GM23338 (cell line): ENCODE measurements around the gene SND1. TPM values are rescaled to one million over a fixed set of nuclear protein-coding genes. Genes with fewer than 3 reads are reported as not detected.

Experiments
- ATAC-seq: fragments of 200-7000 bp; cut with Tn5 transposase; 3 replicates; pipeline ENCODE4 v1.9.1; 2020
- DNase-seq: peaks from one replicate; pipeline ENCODE4 v3.0.0-alpha.2; 2015; ENCODE audit warnings: low spot score
- H2AFZ ChIP-seq: fragments of 200-600 bp; sonication (generic); 2 replicates; pipeline ENCODE4 v1.8.0; 2016; ENCODE audit warnings: antibody characterized with exemption, mild to moderate bottlenecking, moderate library complexity
- H3F3A ChIP-seq: fragments of 200-600 bp; sonication (generic); replicated peaks from 2 replicates; pipeline ENCODE4 v1.8.0; 2017; ENCODE audit warnings: antibody characterized with exemption, mixed run types, low read depth
- H3K27ac ChIP-seq: fragments of 200-600 bp; sonication (generic); 2 replicates; pipeline ENCODE4 v1.6.1; 2016; ENCODE audit warnings: low read depth
- H3K27me3 ChIP-seq: fragments of 200-600 bp; sonication (generic); 2 replicates; pipeline ENCODE4 v1.8.0; 2016; ENCODE audit warnings: mild to moderate bottlenecking, mixed run types, moderate library complexity; ENCODE audit not compliant: insufficient read depth
- H3K36me3 ChIP-seq: fragments of 200-600 bp; sonication (generic); 2 replicates; pipeline ENCODE4 v1.8.0; 2016; ENCODE audit warnings: mild to moderate bottlenecking; ENCODE audit not compliant: insufficient read depth
- H3K4me1 ChIP-seq: fragments of 200-600 bp; sonication (generic); 2 replicates; pipeline ENCODE4 v1.8.0; 2016; ENCODE audit warnings: mild to moderate bottlenecking, moderate library complexity; ENCODE audit not compliant: insufficient read depth
- H3K4me2 ChIP-seq: fragments of 200-600 bp; sonication (generic); 2 replicates; pipeline ENCODE4 v1.7.1; 2017; ENCODE audit warnings: mixed run types
- H3K4me3 ChIP-seq: fragments of 200-600 bp; sonication (generic); 2 replicates; pipeline ENCODE4 v1.6.1; 2016; ENCODE audit warnings: mixed run types
- H3K79me2 ChIP-seq: fragments of 200-600 bp; sonication (generic); replicated peaks from 2 replicates; pipeline ENCODE4 v1.8.0; 2017; ENCODE audit warnings: mild to moderate bottlenecking; ENCODE audit not compliant: insufficient read depth
- H3K9me2 ChIP-seq: fragments of 200-600 bp; sonication (generic); 2 replicates; pipeline ENCODE4 v1.8.0; 2017; ENCODE audit not compliant: insufficient read depth
- H4K20me1 ChIP-seq: fragments of 200-600 bp; sonication (generic); replicated peaks from 2 replicates; pipeline ENCODE4 v1.8.0; 2017; ENCODE audit warnings: mild to moderate bottlenecking; ENCODE audit not compliant: insufficient read depth
- H3K27ac Mint-ChIP-seq: 2 replicates; pipeline ENCODE4 v1.8.0; 2020; ENCODE audit warnings: inconsistent platforms, mild to moderate bottlenecking, moderate library complexity, mixed read lengths
- H3K27me3 Mint-ChIP-seq: 3 replicates; pipeline ENCODE4 v1.8.0; 2022; ENCODE audit warnings: low read depth, mild to moderate bottlenecking, moderate library complexity, mixed read lengths, inconsistent platforms; ENCODE audit not compliant: insufficient read depth, poor library complexity
- H3K36me3 Mint-ChIP-seq: 3 replicates; pipeline ENCODE4 v1.8.0; 2021; ENCODE audit warnings: low read depth, mild to moderate bottlenecking, inconsistent platforms, moderate library complexity, mixed read lengths
- H3K4me1 Mint-ChIP-seq: 3 replicates; pipeline ENCODE4 v1.8.0; 2020; ENCODE audit warnings: mild to moderate bottlenecking, inconsistent platforms, mixed read lengths
- H3K4me3 Mint-ChIP-seq: 3 replicates; pipeline ENCODE4 v1.8.0; 2021; ENCODE audit warnings: moderate library complexity, mild to moderate bottlenecking, inconsistent platforms, mixed read lengths
- H3K9me3 Mint-ChIP-seq: 3 replicates; pipeline ENCODE4 v1.8.0; 2020; ENCODE audit warnings: moderate library complexity, mild to moderate bottlenecking, inconsistent platforms, mixed read lengths
- CREB1 ChIP-seq: fragments of 250-450 bp; sonication (Bioruptor Pico); IDR thresholded peaks from 2 replicates; pipeline ENCODE4 v1.5.0; 2020; ENCODE audit warnings: low read depth, mild to moderate bottlenecking, moderate library complexity
- EZH2 ChIP-seq: fragments of 200-600 bp; sonication (generic); IDR thresholded peaks from one replicate; pipeline ENCODE4 v1.8.0; 2017; ENCODE audit warnings: antibody characterized with exemption, mild to moderate bottlenecking, low read depth; ENCODE audit not compliant: unreplicated experiment
- EZH2phosphoT487 ChIP-seq: fragments of 200-600 bp; sonication (generic); IDR thresholded peaks from one replicate; pipeline ENCODE4 v1.8.1; 2018; ENCODE audit warnings: antibody characterized with exemption; ENCODE audit not compliant: unreplicated experiment
- JUNB ChIP-seq: IDR thresholded peaks from one replicate; pipeline ENCODE4 v1.6.1; 2016; ENCODE audit warnings: antibody characterized with exemption; ENCODE audit not compliant: unreplicated experiment
- NANOG ChIP-seq: IDR thresholded peaks from 2 replicates; pipeline ENCODE4 v1.6.1; 2016; ENCODE audit warnings: antibody characterized with exemption, borderline replicate concordance
- POLR2AphosphoS5 ChIP-seq: IDR thresholded peaks from 2 replicates; pipeline ENCODE4 v1.6.1; 2016; ENCODE audit warnings: antibody characterized with exemption, low read depth
- REST ChIP-seq: IDR thresholded peaks from one replicate; pipeline ENCODE4 v1.6.1; 2018; ENCODE audit warnings: antibody characterized with exemption; ENCODE audit not compliant: unreplicated experiment
- STAT1 ChIP-seq: IDR thresholded peaks from one replicate; pipeline ENCODE4 v1.6.1; 2016; ENCODE audit warnings: antibody characterized with exemption; ENCODE audit not compliant: unreplicated experiment
- ZNF114 ChIP-seq: fragments of 250-450 bp; sonication (Bioruptor Pico); IDR thresholded peaks from 2 replicates; pipeline ENCODE4 v1.5.0; 2020; ENCODE audit warnings: mild to moderate bottlenecking, moderate library complexity
- ZNF331 ChIP-seq: fragments of 250-450 bp; sonication (Bioruptor Pico); IDR thresholded peaks from 2 replicates; pipeline ENCODE4 v1.5.0; 2020; ENCODE audit warnings: low read depth, mild to moderate bottlenecking, moderate library complexity
- ZNF462 ChIP-seq: fragments of 250-450 bp; sonication (Bioruptor Pico); IDR thresholded peaks from 2 replicates; pipeline ENCODE4 v1.5.0; 2020; ENCODE audit warnings: mild to moderate bottlenecking, moderate library complexity
- polyA plus RNA-seq: library from polyadenylated mRNA; unstranded; fragments of >200 nt; fragmentation: Nextera tagmentation; extraction: Ambion mirVana; gene quantifications from 2 replicates; pipeline ENCODE4 v1.2.1, GENCODE V29; 2016
- total RNA-seq: library from RNA; depleted of rRNA; stranded (reverse); fragments of >200 nt; shearing (Covaris generic); gene quantifications from 2 replicates; pipeline ENCODE4 v1.2.3, GENCODE V29; 2014
- TF ChIP-seq, protein P1 (sequence below), 2 experiments: fragments of 200-600 bp in 1 of 2; sonication (generic) in 1 of 2; conservative IDR thresholded peaks; 2 replicates each; pipeline versions ENCODE4 v1.5.1 to v1.6.1; 2016 to 2017; ENCODE audit warnings: antibody characterized with exemption in 2 of 2, low read depth in 2 of 2, mild to moderate bottlenecking in 2 of 2, moderate library complexity in 1 of 2
- TF ChIP-seq, protein P2 (sequence below): IDR thresholded peaks from 2 replicates; pipeline ENCODE4 v1.6.1; 2016; ENCODE audit warnings: antibody characterized with exemption

Gene SND1
- total and polyA plus RNA-seq, 2 experiments from 2014 or later = 107 to 254 TPM

- Histone ChIP-seq H3K4me3 (no peak overlapping the region), H2AFZ (no peak overlapping the region), H3K36me3 (no peaks in the 10 kb centered on the region), H3K27ac (no peak overlapping the region), H4K20me1 (no peaks in the 10 kb centered on the region), H3K4me1 (peaks cover 11% of the 10 kb centered on the region; the same call in 1 of the 2 replicates), H3K9me2 (no peaks in the 10 kb centered on the region), H3K4me2 (no peak overlapping the region), H3F3A (no peaks in the 10 kb centered on the region), H3K79me2 (no peaks in the 10 kb centered on the region), H3K27me3 (peaks cover 62% of the 10 kb centered on the region)
- TF ChIP-seq NANOG = no peak
- no peak for TF ChIP-seq POLR2AphosphoS5
- no peak for TF ChIP-seq ZNF114 (CRISPR knock-in tag)
- no peak for TF ChIP-seq CREB1 (CRISPR knock-in tag)
- no peak for TF ChIP-seq EZH2
- TF ChIP-seq, protein P1, sequence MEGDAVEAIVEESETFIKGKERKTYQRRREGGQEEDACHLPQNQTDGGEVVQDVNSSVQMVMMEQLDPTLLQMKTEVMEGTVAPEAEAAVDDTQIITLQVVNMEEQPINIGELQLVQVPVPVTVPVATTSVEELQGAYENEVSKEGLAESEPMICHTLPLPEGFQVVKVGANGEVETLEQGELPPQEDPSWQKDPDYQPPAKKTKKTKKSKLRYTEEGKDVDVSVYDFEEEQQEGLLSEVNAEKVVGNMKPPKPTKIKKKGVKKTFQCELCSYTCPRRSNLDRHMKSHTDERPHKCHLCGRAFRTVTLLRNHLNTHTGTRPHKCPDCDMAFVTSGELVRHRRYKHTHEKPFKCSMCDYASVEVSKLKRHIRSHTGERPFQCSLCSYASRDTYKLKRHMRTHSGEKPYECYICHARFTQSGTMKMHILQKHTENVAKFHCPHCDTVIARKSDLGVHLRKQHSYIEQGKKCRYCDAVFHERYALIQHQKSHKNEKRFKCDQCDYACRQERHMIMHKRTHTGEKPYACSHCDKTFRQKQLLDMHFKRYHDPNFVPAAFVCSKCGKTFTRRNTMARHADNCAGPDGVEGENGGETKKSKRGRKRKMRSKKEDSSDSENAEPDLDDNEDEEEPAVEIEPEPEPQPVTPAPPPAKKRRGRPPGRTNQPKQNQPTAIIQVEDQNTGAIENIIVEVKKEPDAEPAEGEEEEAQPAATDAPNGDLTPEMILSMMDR (conservative IDR thresholded peaks at IDR 0.05; ENCODE audit: low read depth in 2 of 2) = no peak
- TF ChIP-seq STAT1 = no peak
- no peak for TF ChIP-seq REST
- no peak for TF ChIP-seq ZNF331 (CRISPR knock-in tag)
- TF ChIP-seq JUNB = no peak
- no peak for TF ChIP-seq ZNF462 (CRISPR knock-in tag)
- TF ChIP-seq EZH2phosphoT487 = no peak
- TF ChIP-seq, protein P2, sequence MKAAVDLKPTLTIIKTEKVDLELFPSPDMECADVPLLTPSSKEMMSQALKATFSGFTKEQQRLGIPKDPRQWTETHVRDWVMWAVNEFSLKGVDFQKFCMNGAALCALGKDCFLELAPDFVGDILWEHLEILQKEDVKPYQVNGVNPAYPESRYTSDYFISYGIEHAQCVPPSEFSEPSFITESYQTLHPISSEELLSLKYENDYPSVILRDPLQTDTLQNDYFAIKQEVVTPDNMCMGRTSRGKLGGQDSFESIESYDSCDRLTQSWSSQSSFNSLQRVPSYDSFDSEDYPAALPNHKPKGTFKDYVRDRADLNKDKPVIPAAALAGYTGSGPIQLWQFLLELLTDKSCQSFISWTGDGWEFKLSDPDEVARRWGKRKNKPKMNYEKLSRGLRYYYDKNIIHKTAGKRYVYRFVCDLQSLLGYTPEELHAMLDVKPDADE = no peak
- DNase-seq (no peak), ATAC-seq (no peak; the same call in 2 of the 3 replicates)
- H3K36me3 Mint-ChIP-seq = peaks cover 8% of the 10 kb centered on the region
- H3K27me3 Mint-ChIP-seq = peaks cover 34% of the 10 kb centered on the region
- no peak overlapping the region; the same call in 2 of the 3 replicates for H3K4me3 Mint-ChIP-seq
- no peak overlapping the region for H3K27ac Mint-ChIP-seq
- peaks cover 20% of the 10 kb centered on the region for H3K9me3 Mint-ChIP-seq
- H3K4me1 Mint-ChIP-seq = peaks cover 9% of the 10 kb centered on the region
These were observed 485.2 kb downstream of the SND1 start for GRCh38 chr7:128137181-128137580.
